HCT116 (cell line): ENCODE data around the gene STAC. TPM values are rescaled to one million over a fixed set of nuclear protein-coding genes. Genes with fewer than 3 reads are reported as not detected.

Source experiments
- ATAC-seq: fragments of 200-7000 bp; cut with Tn5 transposase; 2 replicates; pipeline ENCODE4 v1.9.1; 2020; ENCODE audit warnings: mild to moderate bottlenecking, moderate library complexity
- BruUV-seq: library from RNA; stranded (reverse); fragments of 400-500 nt; replicated peaks from 2 replicates; lab custom pipeline; 2021; lab: Mats Ljungman, UMichigan
- CTCF ChIA-PET: fragments of 300-600 bp; sonication (Branson Sonifier 250); formaldehyde crosslinking; loops from one replicate; lab custom pipeline; 2021; ENCODE audit warnings: antibody characterized with exemption; lab: Charles Lee
- POLR2A ChIA-PET: fragments of 300-600, 350-600 bp; sonication (Branson Sonifier 250); formaldehyde crosslinking; loops from one replicate; lab custom pipeline; 2021; ENCODE audit warnings: antibody characterized with exemption; lab: Charles Lee
- RAD21 ChIA-PET, 2 experiments: fragments of 300-600 bp; sonication (Branson Sonifier 250); formaldehyde crosslinking; loops; one replicate each; lab custom pipeline; 2023; ENCODE audit warnings: low total read pairs in 2 of 2; ENCODE audit not compliant: uncharacterized antibody in 2 of 2, unreplicated experiment in 2 of 2, low non-redundant PET in 1 of 2; lab: Charles Lee
- DNase-seq: peaks from one replicate; pipeline ENCODE4 v3.0.0-alpha.2; 2010; ENCODE audit warnings: low read depth, low spot score
- H2AFZ ChIP-seq: fragments of 200-600 bp; shearing (Covaris generic), sonication (generic); 2 replicates; pipeline ENCODE4 v1.6.1; 2017; ENCODE audit warnings: low read depth, mixed run types, mixed read lengths, antibody characterized with exemption, low read length; ENCODE audit not compliant: poor library complexity, severe bottlenecking
- H3K27ac ChIP-seq: 2 replicates; pipeline ENCODE4 v1.5.1; 2012; ENCODE audit warnings: low read depth, low read length
- H3K27me3 ChIP-seq: fragments of 200-600 bp; sonication (generic); 2 replicates; pipeline ENCODE4 v1.6.1; 2016; ENCODE audit warnings: mixed run types, low read length, mixed read lengths; ENCODE audit not compliant: insufficient read depth
- H3K36me3 ChIP-seq, 2 experiments: fragments of 200-500 bp in 1 of 2; fragments of 200-600 bp in 1 of 2; sonication (Bioruptor generic) in 1 of 2; sonication (generic) in 1 of 2; 2 replicates each; pipeline versions ENCODE4 v1.5.1 to v1.6.1; 2014 to 2016; ENCODE audit warnings: low read length in 2 of 2, inconsistent platforms in 1 of 2, mixed read lengths in 1 of 2, mixed run types in 1 of 2; ENCODE audit not compliant: insufficient read depth in 2 of 2, control insufficient read depth in 1 of 2
- H3K4me1 ChIP-seq, 2 experiments: fragments of 200-600 bp in 1 of 2; sonication (generic) in 1 of 2; 2 replicates each; pipeline versions ENCODE4 v1.5.1 to v1.6.1; 2012 to 2017; ENCODE audit warnings: low read length in 2 of 2, inconsistent platforms in 1 of 2, mild to moderate bottlenecking in 1 of 2, mixed read lengths in 1 of 2, mixed run types in 1 of 2, moderate library complexity in 1 of 2; ENCODE audit not compliant: insufficient read depth in 2 of 2, control insufficient read depth in 1 of 2
- H3K4me2 ChIP-seq: fragments of 200-600 bp; sonication (generic); 2 replicates; pipeline ENCODE4 v1.6.1; 2017; ENCODE audit warnings: mixed run types, low read length, mixed read lengths
- H3K4me3 ChIP-seq, 2 experiments: fragments of 200-600 bp in 1 of 2; sonication (generic) in 1 of 2; replicated peaks in 1 of 2; 2 replicates each; pipeline ENCODE4 v1.5.1; 2011 to 2016; ENCODE audit warnings: low read length in 2 of 2, control low read depth in 1 of 2, low read depth in 1 of 2, mild to moderate bottlenecking in 1 of 2, mixed read lengths in 1 of 2, mixed run types in 1 of 2
- H3K79me2 ChIP-seq: fragments of 200-600 bp; sonication (generic); 2 replicates; pipeline ENCODE4 v1.6.1; 2017; ENCODE audit warnings: mild to moderate bottlenecking, mixed run types, low read length, moderate library complexity, mixed read lengths; ENCODE audit not compliant: insufficient read depth
- H3K9ac ChIP-seq: fragments of 200-600 bp; sonication (generic); 2 replicates; pipeline ENCODE4 v1.6.1; 2016; ENCODE audit warnings: low read length, mixed read lengths
- H3K9me2 ChIP-seq: fragments of 200-600 bp; sonication (generic), shearing (Covaris generic); 2 replicates; pipeline ENCODE4 v1.6.1; 2017; ENCODE audit warnings: mixed run types, mild to moderate bottlenecking, moderate library complexity; ENCODE audit not compliant: insufficient read depth
- H3K9me3 ChIP-seq, 2 experiments: fragments of 200-500 bp in 1 of 2; fragments of 200-600 bp in 1 of 2; sonication (Bioruptor generic) in 1 of 2; sonication (generic) in 1 of 2; 2 replicates each; pipeline ENCODE4 v1.6.1; 2014 to 2017; ENCODE audit warnings: low read length in 2 of 2, mixed read lengths in 2 of 2, inconsistent platforms in 1 of 2, low read depth in 1 of 2, mild to moderate bottlenecking in 1 of 2, mixed run types in 1 of 2, moderate library complexity in 1 of 2; ENCODE audit not compliant: control insufficient read depth in 1 of 2, insufficient read depth in 1 of 2
- H4K20me1 ChIP-seq: fragments of 200-600 bp; sonication (generic), shearing (Covaris generic); 2 replicates; pipeline ENCODE4 v1.6.1; 2017; ENCODE audit warnings: mixed run types, mild to moderate bottlenecking, moderate library complexity; ENCODE audit not compliant: insufficient read depth
- CEBPB ChIP-seq: IDR thresholded peaks from 2 replicates; pipeline ENCODE4 v1.6.1; 2012; ENCODE audit warnings: low read depth
- EZH2 ChIP-seq: fragments of 200-600 bp; sonication (generic); IDR thresholded peaks from 2 replicates; pipeline ENCODE4 v1.6.1; 2017; ENCODE audit warnings: antibody characterized with exemption, mixed run types
- EZH2phosphoT487 ChIP-seq: fragments of 200-600 bp; IDR thresholded peaks from 2 replicates; pipeline ENCODE4 v1.6.1; 2018; ENCODE audit warnings: antibody characterized with exemption, borderline replicate concordance
- POLR2A ChIP-seq: IDR thresholded peaks from 2 replicates; pipeline ENCODE4 v1.7.0; 2011; ENCODE audit warnings: borderline replicate concordance; ENCODE audit not compliant: insufficient read depth, insufficient read length; ENCODE audit errors: extremely low read depth
- POLR2AphosphoS5 ChIP-seq: IDR thresholded peaks from 2 replicates; pipeline ENCODE4 v1.6.1; 2011; ENCODE audit warnings: mild to moderate bottlenecking, low read depth, low read length, moderate library complexity
- RAD21 ChIP-seq: IDR thresholded peaks from 2 replicates; pipeline ENCODE4 v1.6.1; 2012; ENCODE audit warnings: low read depth, mild to moderate bottlenecking
- ZFX ChIP-seq: fragments of 450-650 bp; IDR thresholded peaks from 2 replicates; pipeline ENCODE4 v1.6.1; 2017
- ZNF274 ChIP-seq: fragments of 200-500 bp; sonication (Bioruptor generic); IDR thresholded peaks from 2 replicates; pipeline ENCODE4 v1.6.1; 2014; ENCODE audit warnings: mild to moderate bottlenecking, low read depth, low read length, inconsistent platforms
- intact Hi-C: fragments of 100-400 bp; cut with micrococcal nuclease; formaldehyde crosslinking; loops from 2 replicates; pipeline ENCODE4 v1.10.0; 2022
- total RNA-seq: library from RNA; stranded (reverse); gene quantifications from one replicate; pipeline ENCODE4 v1.2.1, GENCODE V29; 2021; ENCODE audit not compliant: unreplicated experiment
- TF ChIP-seq, protein P1 (sequence below): IDR thresholded peaks from 2 replicates; pipeline ENCODE4 v1.6.1; 2012
- TF ChIP-seq, protein P2 (sequence below), 3 experiments: fragments of 200-600 bp in 1 of 3; sonication (generic) in 1 of 3; IDR thresholded peaks in 2 of 3; conservative IDR thresholded peaks in 1 of 3; 2 replicates each; pipeline ENCODE4 v1.5.1; 2012 to 2017; ENCODE audit warnings: low read depth in 2 of 3, low read length in 2 of 3, antibody characterized with exemption in 1 of 3, borderline replicate concordance in 1 of 3, control low read depth in 1 of 3, mild to moderate bottlenecking in 1 of 3, mixed read lengths in 1 of 3, mixed run types in 1 of 3, moderate library complexity in 1 of 3; ENCODE audit not compliant: insufficient read depth in 1 of 3
- TF ChIP-seq, protein P3 (sequence below): IDR thresholded peaks from 2 replicates; pipeline ENCODE4 v1.6.1; 2012

The STAC gene
- total RNA-seq, 1 experiment from 2014 or later: not detected

DNA sequence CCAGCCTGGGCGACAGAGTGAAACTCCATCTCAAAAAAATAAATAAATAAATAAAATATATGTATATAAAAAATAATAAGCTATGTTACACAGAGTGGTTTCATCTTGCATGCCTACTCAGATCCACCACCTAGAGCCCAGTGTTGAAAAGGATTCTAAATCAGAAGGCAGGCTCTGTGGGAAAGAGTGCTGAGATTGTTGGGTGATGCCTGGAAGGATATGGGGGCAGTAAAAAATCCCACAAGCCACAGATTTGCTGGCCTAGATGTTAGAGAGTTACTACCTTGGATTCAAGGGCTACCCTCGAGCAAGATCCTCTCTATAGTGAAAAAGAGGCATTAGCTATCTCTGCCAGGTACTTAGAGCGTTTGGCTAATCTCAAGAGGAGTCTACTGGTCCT is 144.3 kb downstream of the STAC start:
- Histone ChIP-seq H3K79me2 (no peaks in the 10 kb centered on the region), H3K4me2 (no peak overlapping the region), H3K4me3 (no peak overlapping the region), H3K36me3 (no peaks in the 10 kb centered on the region), H3K9me3 (no peaks in the 10 kb centered on the region), H3K27ac (no peak overlapping the region), H2AFZ (no peak overlapping the region), H3K4me1 (peaks cover 0 to 4% of the 10 kb centered on the region in 2 experiments; a peak in 1 of 4 replicates), H3K9ac (no peak overlapping the region), H4K20me1 (no peaks in the 10 kb centered on the region; the same call in 1 of the 2 replicates), H3K27me3 (no peaks in the 10 kb centered on the region; the same call in 1 of the 2 replicates), H3K9me2 (no peaks in the 10 kb centered on the region)
- DNase-seq (no peak), ATAC-seq (no peak)
- ChIA-PET CTCF (no interaction called here), POLR2A (no interaction called here), RAD21 (no interaction called here)
- TF ChIP-seq CEBPB (no peak), RAD21 (no peak), POLR2A (no peak), EZH2 (no peak), ZFX (no peak), EZH2phosphoT487 (no peak), POLR2AphosphoS5 (no peak), ZNF274 (no peak)
- TF ChIP-seq, protein P1, sequence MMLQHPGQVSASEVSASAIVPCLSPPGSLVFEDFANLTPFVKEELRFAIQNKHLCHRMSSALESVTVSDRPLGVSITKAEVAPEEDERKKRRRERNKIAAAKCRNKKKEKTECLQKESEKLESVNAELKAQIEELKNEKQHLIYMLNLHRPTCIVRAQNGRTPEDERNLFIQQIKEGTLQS: no peak
- TF ChIP-seq, protein P2, sequence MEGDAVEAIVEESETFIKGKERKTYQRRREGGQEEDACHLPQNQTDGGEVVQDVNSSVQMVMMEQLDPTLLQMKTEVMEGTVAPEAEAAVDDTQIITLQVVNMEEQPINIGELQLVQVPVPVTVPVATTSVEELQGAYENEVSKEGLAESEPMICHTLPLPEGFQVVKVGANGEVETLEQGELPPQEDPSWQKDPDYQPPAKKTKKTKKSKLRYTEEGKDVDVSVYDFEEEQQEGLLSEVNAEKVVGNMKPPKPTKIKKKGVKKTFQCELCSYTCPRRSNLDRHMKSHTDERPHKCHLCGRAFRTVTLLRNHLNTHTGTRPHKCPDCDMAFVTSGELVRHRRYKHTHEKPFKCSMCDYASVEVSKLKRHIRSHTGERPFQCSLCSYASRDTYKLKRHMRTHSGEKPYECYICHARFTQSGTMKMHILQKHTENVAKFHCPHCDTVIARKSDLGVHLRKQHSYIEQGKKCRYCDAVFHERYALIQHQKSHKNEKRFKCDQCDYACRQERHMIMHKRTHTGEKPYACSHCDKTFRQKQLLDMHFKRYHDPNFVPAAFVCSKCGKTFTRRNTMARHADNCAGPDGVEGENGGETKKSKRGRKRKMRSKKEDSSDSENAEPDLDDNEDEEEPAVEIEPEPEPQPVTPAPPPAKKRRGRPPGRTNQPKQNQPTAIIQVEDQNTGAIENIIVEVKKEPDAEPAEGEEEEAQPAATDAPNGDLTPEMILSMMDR (IDR thresholded peaks at IDR 0.05 in 2 of 3, conservative IDR thresholded peaks at IDR 0.05 in 1 of 3; ENCODE audit: borderline replicate concordance in 1 of 3, insufficient read depth in 1 of 3, low read depth in 2 of 3, low read length in 2 of 3): no peak
- TF ChIP-seq, protein P3, sequence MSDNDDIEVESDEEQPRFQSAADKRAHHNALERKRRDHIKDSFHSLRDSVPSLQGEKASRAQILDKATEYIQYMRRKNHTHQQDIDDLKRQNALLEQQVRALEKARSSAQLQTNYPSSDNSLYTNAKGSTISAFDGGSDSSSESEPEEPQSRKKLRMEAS: no peak
- intact Hi-C loops: no loop called here
- BruUV-seq: no TSS peak
